DMS79 (cell line): ENCODE data around the gene PCID2.
A peak's percentile ranks its signal among the peaks of the same experiment; 100 is the strongest.

ENCODE experiments used
- DNase-seq: peaks from one replicate; lab custom pipeline; 2025; lab: John Stamatoyannopoulos, UW

PCID2 gene

DNA sequence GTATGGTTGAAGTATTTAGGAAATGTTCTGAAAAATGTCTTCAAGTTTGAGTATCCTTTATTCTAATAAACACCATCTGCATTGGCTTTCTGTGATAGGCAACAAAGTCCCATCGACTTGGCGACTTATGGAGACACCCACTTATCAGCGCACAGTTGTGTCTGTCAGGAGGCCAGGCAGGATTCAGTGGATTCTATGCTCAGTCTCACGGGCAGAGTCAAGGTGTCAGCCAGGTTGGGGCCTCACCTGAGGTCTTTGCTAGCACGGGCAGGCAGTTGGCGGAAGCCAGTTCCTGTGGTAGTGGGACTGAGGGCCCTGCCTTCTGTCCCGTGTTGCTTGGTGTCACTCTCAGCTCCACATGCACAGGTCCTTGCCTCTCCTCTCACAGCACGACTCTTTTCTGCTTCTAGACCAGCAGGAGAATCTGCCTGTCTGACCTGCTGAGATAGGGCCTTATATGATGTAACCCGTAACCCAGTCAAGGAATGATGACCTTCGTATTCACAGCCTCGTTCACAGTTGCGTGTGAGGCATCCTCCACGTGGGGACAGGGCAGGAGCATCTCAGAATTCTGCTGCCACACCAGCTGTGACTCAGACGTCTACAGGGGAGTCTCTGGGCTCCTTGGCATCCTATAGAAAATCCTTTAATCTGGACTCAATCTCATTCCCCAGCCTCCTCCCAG, 10.9 kb upstream of the PCID2 start:
- DNase-seq = no peak

DNA sequence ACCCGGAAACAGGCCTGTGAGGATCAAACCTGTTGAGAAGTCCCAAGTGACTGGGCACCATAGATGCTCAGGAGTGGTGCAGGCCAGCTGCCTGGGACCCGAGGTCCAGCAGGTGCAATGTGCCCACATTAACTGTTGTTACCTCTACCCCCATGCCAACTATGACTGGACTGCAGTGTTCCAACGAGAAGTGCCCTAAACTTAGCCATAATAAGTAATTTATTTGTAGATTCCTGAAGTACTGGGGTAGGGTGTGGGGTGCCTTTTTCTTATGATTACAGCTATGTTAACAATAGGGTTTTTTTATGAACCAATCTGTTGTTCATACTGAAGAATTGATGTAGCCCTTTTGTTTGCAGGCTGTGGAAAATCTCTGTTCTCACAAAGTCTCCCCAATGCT, 10.1 kb upstream of the PCID2 start:
- DNase-seq = no peak

DNA sequence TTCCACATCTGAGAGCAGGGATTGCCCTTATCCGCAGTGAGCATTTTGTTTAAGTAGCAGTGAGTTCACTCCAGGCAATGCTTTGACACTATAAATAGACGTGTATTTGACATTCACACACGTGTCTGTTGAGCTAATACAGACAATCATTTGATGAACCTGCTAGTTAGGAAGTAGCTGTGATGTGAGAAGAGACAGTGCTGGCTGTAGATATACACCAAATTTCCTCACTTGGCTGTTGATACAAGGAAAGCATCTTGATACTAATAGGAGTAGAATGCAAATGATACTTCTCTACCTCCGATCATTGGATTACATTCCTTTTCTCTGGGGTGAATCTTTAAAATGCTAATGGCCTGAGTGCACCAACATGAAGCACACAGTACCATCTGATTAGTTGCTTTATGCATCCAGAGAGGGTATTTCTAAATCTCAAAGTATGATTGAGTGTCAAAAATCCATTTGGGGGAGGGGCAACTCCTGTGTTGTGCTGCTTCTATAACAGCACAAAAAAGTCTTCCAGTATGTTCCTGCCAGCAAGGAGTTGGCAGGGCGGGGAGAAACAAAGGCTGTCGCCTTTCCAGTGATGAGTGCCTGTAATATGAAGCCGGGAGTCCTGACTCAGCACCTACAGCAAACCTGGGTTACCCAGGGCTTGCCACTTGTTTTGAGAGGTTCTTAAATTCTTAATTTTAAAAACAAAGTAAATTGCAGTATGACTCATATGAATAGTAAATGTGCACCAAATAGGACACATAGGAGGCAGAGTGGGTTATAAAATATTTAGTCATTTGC, 8.0 kb upstream of the PCID2 start:
- peak; percentile 97 for DNase-seq

DNA sequence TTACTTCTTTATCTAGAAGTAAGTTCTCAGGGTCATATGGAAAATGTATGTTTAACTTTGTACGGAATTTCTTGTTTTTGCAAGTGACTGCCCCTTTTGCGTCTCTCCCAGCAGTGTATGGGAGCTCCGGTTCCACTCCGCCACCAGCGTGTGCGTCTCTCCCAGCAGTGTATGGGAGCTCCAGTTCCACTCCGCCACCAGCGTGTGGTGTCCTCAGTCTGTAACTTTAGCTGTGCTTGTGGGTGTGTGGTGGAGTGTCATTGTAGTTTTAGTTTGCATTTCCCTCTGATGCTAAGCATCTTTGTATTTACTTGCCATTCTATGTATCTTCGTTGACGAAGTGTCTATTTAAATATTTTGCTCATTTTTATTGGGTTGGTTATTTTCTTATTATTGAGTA, 3.3 kb upstream of the PCID2 start:
- DNase-seq = no peak

DNA sequence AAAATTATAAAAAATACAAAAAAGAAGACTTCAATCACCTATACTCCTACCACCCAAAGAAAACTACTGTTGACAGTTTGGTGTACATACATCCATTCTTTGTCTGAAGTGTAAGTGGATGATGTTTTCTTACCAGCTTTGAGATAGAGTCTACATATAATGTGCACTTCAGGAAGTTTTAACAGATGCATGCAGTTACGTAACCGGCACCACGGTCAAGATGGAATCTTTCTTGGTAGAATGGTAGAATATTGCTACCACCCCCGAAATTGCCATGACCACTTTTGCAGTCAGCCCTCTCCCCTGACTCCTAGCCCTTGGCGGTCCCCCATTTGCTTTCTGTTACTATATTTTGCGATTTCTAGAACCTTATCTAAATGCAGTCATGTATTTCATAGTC, 2.4 kb upstream of the PCID2 start:
- DNase-seq = no peak

DNA sequence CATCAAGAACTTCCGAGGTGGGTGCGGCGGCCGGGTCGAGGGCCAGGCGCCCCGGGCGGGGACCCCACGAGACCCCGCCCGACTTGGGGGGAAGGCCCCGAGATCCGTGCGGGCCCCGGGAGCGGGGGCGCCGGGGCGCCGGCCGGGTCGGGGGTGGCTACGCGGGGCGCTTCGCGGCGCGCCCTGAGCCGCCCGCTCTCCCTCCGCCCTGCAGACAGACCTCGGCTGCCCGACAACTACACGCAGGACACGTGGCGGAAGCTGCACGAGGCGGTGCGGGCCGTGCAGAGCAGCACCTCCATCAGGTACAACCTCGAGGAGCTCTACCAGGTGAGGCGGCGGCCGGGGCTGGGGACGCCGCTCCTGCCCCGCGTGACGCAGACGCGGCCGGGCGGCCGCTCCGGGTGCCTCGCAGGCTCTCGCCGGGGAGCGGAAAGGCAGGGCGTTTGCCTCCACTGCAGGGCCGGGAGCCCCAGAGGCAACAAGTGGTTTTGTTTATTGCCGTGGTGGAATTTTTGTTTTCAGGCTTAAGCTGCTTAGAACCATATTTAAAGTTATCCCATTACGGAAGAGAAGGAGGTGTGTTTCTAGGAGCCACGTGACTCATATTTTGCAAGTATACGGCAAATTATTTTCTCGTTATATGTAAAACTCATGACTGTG, 1.4 kb upstream of the PCID2 start:
- peak; percentile 40 for DNase-seq

DNA sequence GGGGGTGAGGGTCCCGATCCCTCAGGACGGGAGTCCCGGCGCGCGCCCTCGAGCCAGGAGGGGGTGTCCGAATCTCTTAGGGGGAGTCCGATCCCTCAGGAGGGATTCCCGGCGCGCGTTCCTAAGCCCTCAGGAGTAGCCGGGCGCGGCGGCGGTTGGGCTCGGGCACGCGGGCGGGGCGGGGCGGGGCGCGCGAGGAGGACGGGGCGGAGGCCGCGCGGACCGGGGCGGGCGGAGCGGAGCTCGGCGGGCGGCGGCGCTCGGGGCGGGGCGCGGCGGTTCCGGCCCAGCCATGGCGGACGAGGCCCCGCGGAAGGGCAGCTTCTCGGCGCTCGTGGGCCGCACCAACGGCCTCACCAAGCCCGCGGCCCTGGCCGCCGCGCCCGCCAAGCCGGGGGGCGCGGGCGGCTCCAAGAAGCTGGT, 878 bp upstream of the PCID2 start, which contains the start of gene CUL4A:
CUL4A (plus strand) TSS at position 278 of the 423 bp plus-strand sequence; CDS start at position 293, 15 bp downstream.
- peak; percentile 75 for DNase-seq

DNA sequence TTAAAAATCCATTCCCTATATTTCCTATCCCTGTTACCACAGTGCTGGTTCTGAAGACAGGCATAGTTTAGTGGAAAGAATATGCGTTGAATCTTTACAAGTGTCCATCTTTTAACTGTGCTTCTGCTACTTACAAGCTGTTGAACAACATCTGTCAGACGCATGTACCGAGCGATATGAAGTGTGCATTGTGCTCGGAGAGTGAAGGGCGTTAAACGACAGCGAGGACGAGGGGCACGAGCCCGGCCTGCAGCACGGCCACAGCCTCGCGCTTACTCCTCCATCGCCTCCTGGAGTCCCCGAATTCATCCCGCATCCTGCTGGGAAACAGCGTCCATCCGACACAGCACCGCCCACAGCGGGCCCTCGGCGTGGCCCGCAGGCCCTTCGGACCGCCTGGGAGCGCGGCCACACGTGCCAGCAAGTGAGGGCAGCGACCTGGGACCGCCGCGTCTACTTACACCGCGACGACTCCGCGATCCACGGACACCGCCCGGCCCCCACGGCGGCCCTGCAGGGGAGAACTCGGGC, 514 bp downstream of the PCID2 start:
- DNase-seq = peak; percentile 15

DNA sequence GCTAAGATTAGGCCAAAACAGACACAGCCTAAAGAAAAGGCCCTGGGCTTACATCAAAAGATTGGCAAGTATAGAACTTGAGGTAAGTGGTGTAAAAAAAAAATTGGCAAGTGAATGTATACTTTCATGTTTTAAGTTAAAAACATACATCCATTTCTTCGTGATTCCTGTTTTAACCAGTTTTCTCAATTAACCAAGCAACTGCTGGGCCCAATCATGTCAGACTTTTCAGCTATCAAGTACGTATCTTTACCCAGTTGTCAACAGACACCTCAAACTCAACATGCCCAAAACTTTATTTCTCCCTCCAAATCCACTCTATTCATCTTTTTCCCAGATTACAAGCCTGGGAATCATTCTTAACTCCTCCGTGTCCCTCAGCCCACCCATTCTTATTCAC, 1.0 kb downstream of the PCID2 start:
- DNase-seq = no peak

DNA sequence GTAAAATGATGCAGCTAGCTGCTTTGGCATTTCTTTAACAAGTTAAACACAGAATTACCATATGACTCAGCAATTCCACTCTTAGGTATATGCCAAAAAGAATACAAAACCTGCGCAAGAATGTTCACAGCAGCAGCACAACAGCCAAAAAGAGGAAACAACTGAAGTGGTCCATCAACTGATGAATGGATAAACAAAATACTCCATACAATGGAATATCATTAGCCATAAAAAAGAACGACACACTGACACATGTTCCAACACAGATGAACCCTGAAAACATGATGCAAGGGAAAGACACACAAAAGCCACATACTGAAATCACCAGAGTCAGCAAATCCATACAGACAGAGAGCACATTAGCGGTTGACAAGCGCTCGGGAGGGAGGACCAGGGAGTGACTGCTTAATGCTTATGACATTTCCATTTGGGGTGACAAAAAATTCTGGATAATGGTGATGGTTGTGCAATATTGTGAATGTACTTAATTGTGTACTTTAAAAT, 3.0 kb downstream of the PCID2 start:
- DNase-seq = no peak

DNA sequence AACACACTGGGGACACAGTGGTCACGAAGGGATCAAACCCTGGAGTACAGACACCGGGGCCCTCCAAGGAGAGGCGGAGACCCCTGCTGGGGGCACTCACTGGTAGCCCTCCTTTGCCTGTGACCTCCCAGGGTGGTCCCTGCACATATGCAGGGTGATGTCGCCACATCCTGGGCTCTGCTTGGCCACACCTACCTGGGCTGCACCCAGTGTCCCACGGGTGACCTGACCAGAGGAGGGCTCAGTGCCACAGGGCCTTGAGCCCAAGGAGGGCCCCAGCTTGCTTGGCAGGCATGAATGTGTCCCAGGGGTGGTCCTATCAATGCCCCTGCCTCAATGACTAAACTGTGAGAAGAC, 4.1 kb downstream of the PCID2 start:
- DNase-seq = no peak

DNA sequence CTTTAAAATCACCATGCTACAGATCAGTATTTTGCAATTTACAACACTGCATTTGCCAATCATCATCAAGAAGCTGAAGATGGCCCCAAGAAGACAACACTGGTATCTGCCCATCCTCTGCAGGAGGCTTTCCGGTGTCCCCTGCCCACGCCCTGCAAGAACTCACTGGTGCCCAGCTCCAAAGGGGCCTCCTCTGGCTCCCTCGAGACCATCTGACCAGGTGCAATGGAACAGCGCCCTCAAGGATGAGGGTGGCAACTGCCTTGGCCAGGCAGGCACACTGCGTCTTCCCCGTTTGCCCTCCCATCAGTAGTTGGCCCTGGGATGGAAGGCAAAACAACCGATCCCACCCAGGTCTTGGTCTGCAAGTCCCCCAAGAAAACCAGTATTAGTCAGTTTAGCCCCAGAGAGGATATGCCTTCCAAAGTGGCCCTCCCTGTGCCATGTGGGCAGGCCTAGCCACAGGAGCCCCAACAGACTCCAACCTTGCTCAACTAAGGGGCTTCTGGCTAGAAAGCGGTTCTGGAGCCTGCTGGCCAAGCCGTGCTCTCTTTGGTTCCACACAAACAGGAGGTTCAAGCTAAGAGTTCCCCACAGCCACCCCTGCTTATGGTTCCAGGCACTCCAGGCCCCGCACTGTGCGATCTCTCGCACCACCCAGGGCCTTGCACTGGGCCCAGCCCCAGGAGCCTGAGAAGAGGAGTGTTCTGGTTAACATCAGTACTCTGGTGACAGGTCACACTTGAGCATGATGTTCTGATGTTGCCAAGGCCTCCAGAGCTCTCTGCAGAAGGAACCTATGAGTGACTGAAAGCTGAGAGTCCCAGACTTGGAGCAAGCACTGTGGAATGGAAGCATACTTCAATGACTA, 4.7 kb downstream of the PCID2 start:
- DNase-seq = no peak

DNA sequence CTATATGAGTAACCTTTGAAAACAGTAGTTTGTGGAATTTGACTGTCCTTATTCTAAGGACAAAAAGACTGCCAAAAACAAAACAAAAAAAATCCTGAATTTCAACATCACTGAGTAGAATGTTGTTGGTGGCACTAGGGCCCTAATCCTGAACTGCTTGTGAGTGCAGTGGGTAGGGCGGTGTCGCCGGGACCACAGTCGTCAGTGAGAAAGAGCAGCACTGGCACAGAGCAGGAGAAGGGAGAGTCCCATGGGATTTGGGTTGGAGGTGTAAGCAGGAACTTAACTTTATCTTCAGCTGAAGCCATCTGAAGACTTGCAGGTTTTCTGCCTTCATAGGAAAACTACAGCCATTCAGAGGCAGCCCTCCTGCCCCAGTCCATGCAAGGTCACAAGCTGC, 5.6 kb downstream of the PCID2 start:
- no peak for DNase-seq

DNA sequence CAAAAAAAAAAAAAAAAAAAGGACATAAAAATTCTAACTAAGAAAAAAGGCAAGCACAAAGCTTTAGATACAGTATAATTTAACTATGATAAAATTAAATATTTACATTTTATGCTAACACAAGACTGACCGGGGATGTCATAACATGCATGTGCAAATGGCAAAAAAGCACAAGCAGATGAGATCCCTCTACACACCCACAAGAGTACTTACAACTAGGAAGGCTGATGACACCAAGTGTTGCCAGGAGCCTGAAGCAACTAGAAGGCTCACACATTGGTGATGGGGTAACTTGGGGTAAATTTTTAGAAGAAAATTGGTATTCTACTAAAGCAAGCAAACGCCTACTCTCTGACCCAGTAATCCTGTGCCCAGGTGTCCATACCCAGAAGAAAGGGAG, 6.7 kb downstream of the PCID2 start:
- no peak for DNase-seq

DNA sequence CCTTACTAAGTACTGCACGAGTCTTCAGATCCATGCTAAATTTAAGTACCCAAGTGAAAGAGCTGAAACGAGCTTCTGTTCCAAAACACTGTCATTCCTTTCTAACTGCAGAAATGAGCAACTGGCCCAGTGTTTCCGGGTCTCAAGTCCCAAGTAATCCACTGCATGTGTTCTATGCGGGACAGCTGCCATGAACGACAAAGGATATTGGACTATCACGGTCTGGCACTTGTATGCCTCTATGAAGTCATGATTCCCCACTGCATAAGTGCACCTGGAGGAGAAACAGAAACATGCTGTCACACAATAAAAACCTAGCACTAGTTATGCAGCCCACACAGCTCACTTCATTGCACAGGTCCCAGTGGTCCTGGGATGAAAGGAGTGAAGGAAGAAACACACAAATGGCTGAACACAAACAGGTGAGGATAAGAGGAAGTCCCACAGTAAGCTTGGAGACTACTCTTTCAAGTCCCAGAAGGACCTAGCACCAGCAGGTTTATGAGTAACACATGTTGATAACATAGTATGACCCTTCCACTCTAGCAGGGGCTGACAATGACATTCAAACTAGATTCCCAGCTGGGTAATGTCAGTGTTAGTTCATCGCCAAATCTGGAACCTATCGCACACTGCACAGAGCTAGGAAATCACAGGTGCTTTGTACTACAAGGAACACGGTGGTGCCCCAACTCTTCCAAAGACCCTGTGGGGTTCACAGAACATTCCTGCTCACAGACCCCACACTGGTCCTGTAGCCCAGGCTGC, 11.3 kb downstream of the PCID2 start:
- no peak for DNase-seq

DNA sequence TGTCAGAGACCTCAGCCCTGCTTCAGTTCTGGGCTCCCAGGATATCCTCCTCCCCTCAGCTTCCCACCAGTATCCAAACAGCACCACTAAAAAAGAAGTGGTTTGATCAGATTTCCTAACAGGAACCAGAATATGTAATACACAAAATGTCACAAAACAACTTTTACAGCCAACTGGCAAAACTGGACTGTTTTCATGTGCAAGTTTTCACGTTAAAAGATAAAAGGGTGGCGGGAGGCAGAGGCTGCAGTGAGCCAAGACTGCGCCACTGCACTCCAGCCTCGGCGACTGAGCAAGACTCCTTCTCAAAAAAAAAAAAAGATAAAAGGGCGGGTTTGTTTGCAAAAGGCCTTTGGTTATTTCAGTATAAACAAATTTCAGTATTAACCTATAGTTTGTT, 13.1 kb downstream of the PCID2 start:
- no peak for DNase-seq

DNA sequence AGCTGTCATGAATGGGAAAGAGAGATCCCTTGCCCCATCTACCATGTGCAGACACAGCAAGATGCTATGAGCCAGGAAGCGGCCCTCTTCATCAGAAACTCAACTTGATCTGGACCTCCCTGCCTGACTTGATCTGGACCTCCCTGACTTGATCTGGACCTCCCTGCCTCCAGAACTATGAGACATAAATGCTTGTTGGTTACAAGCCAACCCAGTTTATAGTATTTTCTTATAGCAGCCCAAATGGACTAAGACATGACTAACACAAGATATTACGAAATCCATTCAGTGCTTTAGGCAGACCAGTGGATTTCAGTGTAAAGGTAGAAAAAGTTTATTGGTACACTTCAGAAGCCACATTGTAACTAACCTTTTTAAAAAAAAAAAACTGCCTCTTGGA, 15.6 kb downstream of the PCID2 start:
- no peak for DNase-seq

DNA sequence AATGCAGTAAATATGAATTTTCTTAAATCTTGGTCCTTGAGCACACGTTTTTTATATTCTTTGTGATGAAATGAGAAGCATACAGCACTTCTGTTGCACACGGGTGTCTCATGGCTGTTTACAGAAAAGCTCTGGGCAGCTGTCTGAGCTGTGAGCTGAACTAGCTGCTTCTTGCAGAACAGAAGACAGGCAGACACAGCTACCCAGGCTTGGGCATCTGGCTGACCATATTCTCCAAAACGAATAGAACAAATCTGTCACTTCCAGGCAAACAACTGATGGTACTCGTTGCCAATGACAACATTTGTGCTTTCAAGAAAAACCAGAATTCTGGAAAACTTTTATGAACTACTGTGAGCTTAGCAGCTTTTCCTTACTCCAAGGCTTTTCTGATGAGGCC, 16.2 kb downstream of the PCID2 start:
- DNase-seq = no peak

DNA sequence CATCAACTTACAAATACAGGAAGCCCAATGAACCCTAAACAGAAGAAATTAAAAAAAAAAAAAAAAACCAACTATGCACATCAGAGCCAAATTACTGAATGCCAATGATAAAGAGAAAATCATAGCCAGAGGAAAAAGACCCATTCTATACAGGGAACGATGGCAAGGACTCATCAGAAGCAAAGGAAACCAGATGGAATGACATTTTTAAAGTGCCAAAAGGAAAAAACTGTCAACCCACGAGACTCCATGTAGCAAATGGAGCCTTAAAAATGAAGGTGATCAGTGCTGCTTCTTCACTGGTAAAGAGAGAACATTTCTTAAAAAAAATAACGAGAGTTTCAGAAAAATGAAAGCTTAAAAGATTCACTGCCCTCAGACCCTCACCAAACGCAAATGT, 18.3 kb downstream of the PCID2 start:
- no peak for DNase-seq

DNA sequence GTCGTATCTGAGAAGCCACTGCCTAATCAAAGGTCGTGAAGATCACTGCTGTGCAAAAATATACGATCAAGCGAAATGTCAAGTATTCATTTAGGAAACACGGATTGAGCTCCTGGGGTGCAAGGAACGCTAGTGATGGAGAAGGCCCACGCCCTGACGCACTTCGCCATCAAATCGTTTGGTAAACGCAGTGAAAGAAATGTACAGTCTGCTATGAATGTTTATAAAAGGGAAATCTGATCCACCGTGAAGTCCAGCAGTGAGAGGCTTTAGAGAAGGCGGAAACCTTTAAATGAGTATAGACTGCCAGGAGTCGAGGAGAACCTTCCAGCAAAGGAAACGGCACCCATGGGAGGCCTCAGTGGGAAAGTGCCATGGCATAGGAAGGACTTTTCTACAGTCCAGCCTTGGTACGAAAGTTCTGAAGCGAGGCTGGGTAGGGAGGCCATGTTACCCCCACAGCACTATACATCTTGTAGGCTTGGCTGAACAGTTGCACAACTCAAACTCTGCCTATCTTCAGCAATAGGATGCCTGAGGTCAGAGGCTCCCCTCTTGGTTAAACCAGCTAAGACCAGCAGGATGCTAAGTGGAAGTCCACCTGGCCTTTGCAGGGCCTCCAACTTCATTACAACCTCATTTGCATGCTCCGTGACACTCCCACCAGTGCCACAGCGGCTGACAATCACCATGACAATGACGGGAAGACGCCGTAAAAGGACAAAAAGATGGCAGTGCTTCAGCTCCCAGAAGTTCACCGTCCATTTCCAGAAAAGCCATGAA, 20.4 kb downstream of the PCID2 start:
- DNase-seq = no peak
